GM12891 (cell line): ENCODE data around the gene RNASEL.

ENCODE experiments used
- POLR2A ChIP-seq: IDR thresholded peaks from 2 replicates; pipeline ENCODE4 v1.6.1; 2011; ENCODE audit warnings: low read depth, low read length, control low read depth
- POLR2AphosphoS5 ChIP-seq: IDR thresholded peaks from 2 replicates; pipeline ENCODE4 v1.6.1; 2011; ENCODE audit warnings: low read depth, low read length, control low read depth
- TAF1 ChIP-seq: IDR thresholded peaks from 2 replicates; pipeline ENCODE4 v1.6.1; 2011; ENCODE audit warnings: low read depth, low read length, control low read depth

DNA sequence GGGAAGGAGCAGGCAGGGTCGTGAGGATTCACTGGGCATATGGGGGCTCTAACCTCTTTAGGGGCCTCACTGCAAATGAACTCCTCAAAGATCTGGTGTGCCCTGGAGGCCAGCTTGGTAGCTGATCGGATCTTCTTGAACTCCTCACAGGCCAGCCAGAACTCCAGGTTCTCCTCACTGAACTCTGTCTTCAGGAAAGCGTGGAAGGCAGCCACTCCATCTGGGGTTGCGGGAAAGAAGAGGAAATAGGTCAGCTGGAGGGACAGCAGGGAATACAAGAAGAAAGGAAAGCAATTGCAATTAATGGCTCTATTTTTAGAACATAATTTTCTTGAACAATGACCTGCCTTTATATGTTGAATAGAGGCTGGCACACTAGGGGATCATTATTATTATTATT is 12.9 kb upstream of the RNASEL start:
- TF ChIP-seq TAF1 (no peak), POLR2AphosphoS5 (no peak), POLR2A (no peak)
